Activated CD4-positive, alpha-beta T cell treated with anti-CD3 and anti-CD28 coated beads for 36 hours (primary cell): ENCODE results near the gene AKNA. TPM values are rescaled to one million over a fixed set of nuclear protein-coding genes. Genes with fewer than 3 reads are reported as not detected.

Source experiments
- ATAC-seq: fragments of 200-7000 bp; cut with Tn5 transposase; one replicate; pipeline ENCODE4 v1.10.0; 2021; ENCODE audit warnings: mild to moderate bottlenecking, moderate library complexity
- CTCF ChIA-PET: fragments of 350-600 bp; sonication (Branson Sonifier 250); formaldehyde crosslinking; loops from one replicate; lab custom pipeline; 2021; ENCODE audit warnings: antibody characterized with exemption; lab: Charles Lee
- POLR2A ChIA-PET: fragments of 350-600 bp; sonication (Branson Sonifier 250); formaldehyde crosslinking; loops from one replicate; lab custom pipeline; 2021; ENCODE audit warnings: antibody characterized with exemption, inconsistent platforms; lab: Charles Lee
- DNase-seq: peaks from one replicate; pipeline ENCODE4 v3.0.0-alpha.2; 2020
- H3K27ac Mint-ChIP-seq: one replicate; pipeline ENCODE4 v1.8.0; 2021; ENCODE audit warnings: mixed read lengths
- H3K27me3 Mint-ChIP-seq: one replicate; pipeline ENCODE4 v1.8.0; 2021; ENCODE audit warnings: mixed read lengths
- H3K36me3 Mint-ChIP-seq: one replicate; pipeline ENCODE4 v1.8.0; 2021; ENCODE audit warnings: low read depth, mixed read lengths
- H3K4me1 Mint-ChIP-seq: one replicate; pipeline ENCODE4 v1.8.0; 2021; ENCODE audit warnings: mixed read lengths
- H3K4me3 Mint-ChIP-seq: one replicate; pipeline ENCODE4 v1.8.0; 2021; ENCODE audit warnings: mild to moderate bottlenecking, moderate library complexity, mixed read lengths
- H3K9me3 Mint-ChIP-seq: one replicate; pipeline ENCODE4 v1.8.0; 2021; ENCODE audit warnings: low read depth, mixed read lengths
- intact Hi-C, 2 experiments: fragments of 100-400 bp; cut with DNase I in 1 of 2; cut with micrococcal nuclease in 1 of 2; formaldehyde crosslinking; loops; one replicate each; pipeline versions ENCODE4 v1.14.2 to v1.15.1; 2022 to 2024; cut with DNase I, micrococcal nuclease
- total RNA-seq, 2 experiments: library from RNA; stranded (reverse); gene quantifications; one replicate each; pipeline ENCODE4 v1.2.3, GENCODE V29; 2021

AKNA gene
- total RNA-seq, 2 experiments from 2014 or later, result 135 to 141 TPM

GRCh38 chr9:114291064-114291474 is 96.7 kb downstream of the AKNA start:
- peaks cover 14% of the 10 kb centered on the region for H3K9me3 Mint-ChIP-seq
- ChIA-PET CTCF (interaction anchor here (0.6 to 6.9 kb wide), 36 partner anchors 9 to 753 kb away, joined by 3 to 45 read pairs (median 3); partner anchors contain the start of genes AMBP and COL27A1), POLR2A (no interaction called here)
- H3K27me3 Mint-ChIP-seq, result peaks cover 2% of the 10 kb centered on the region
- no peak overlapping the region for H3K4me3 Mint-ChIP-seq
- no peaks in the 10 kb centered on the region for H3K4me1 Mint-ChIP-seq
- no peak overlapping the region for H3K27ac Mint-ChIP-seq
- ATAC-seq (peak; percentile 42), DNase-seq (peak; percentile 83)
- H3K36me3 Mint-ChIP-seq, result peaks cover 12% of the 10 kb centered on the region
- intact Hi-C loops, result loop anchor here in 1 of 2 experiments (1.0 kb wide), 3 partner anchors 136 to 209 kb away; partner anchors contain the start of gene COL27A1

GRCh38 chr9:114290561-114290986 is 97.2 kb downstream of the AKNA start:
- ATAC-seq (peak; percentile 19), DNase-seq (no peak)
- Mint-ChIP-seq H3K27ac (no peak overlapping the region), H3K27me3 (peaks cover 2% of the 10 kb centered on the region), H3K9me3 (peaks cover 10% of the 10 kb centered on the region), H3K4me3 (no peak overlapping the region), H3K36me3 (peaks cover 9% of the 10 kb centered on the region), H3K4me1 (no peaks in the 10 kb centered on the region)
- intact Hi-C loops, result no loop called here
- ChIA-PET POLR2A (no interaction called here), CTCF (interaction anchor here (0.5 to 6.9 kb wide), 30 partner anchors 8 to 640 kb away, joined by 3 to 45 read pairs (median 3); partner anchors contain the start of genes AMBP and COL27A1)

- ATAC-seq, result no peak
- POLR2A ChIA-PET, result no interaction called here
- no peak for DNase-seq
- peaks cover 4% of the 10 kb centered on the region for H3K36me3 Mint-ChIP-seq
- CTCF ChIA-PET, result interaction anchor here (0.5 to 6.9 kb wide), 11 partner anchors 9 to 363 kb away, joined by 3 to 45 read pairs (median 5); partner anchors contain the start of gene COL27A1
- peaks cover 4% of the 10 kb centered on the region for H3K9me3 Mint-ChIP-seq
- H3K27me3 Mint-ChIP-seq, result peaks cover 2% of the 10 kb centered on the region
- no peaks in the 10 kb centered on the region for H3K4me1 Mint-ChIP-seq
- intact Hi-C loops, result loop anchor here in 1 of 2 experiments (5.0 kb wide), 2 partner anchors 133 to 183 kb away; partner anchors contain the start of gene COL27A1
- no peak overlapping the region for H3K4me3 Mint-ChIP-seq
- no peak overlapping the region for H3K27ac Mint-ChIP-seq
These were observed 98.0 kb downstream of the AKNA start for GRCh38 chr9:114289571-114290481.

GRCh38 chr9:114289106-114289505 is 98.7 kb downstream of the AKNA start:
- POLR2A ChIA-PET, result no interaction called here

GRCh38 chr9:114288193-114289091 is 99.3 kb downstream of the AKNA start:
- DNase-seq (peak; percentile 3), ATAC-seq (no peak)
- Mint-ChIP-seq H3K27ac (no peak overlapping the region), H3K4me1 (no peaks in the 10 kb centered on the region), H3K4me3 (no peak overlapping the region), H3K9me3 (no peaks in the 10 kb centered on the region), H3K36me3 (no peaks in the 10 kb centered on the region), H3K27me3 (peaks cover 2% of the 10 kb centered on the region)
- intact Hi-C loops, result loop anchor here in 1 of 2 experiments (5.0 kb wide), 2 partner anchors 131 to 181 kb away; partner anchors contain the start of gene COL27A1
- POLR2A ChIA-PET, result no interaction called here
- CTCF ChIA-PET, result interaction anchor here (0.6 to 0.9 kb wide), 3 partner anchors 9 to 206 kb away, joined by 3 read pairs; no protein-coding TSS in a partner anchor

More at GRCh38 chr9:114289106-114289505, 98.7 kb downstream of the AKNA start:
- DNase-seq (no peak), ATAC-seq (no peak)
- H3K4me3 Mint-ChIP-seq, result no peak overlapping the region
- H3K36me3 Mint-ChIP-seq, result no peaks in the 10 kb centered on the region
- H3K4me1 Mint-ChIP-seq, result no peaks in the 10 kb centered on the region
- H3K27me3 Mint-ChIP-seq, result peaks cover 2% of the 10 kb centered on the region
- H3K9me3 Mint-ChIP-seq, result no peaks in the 10 kb centered on the region
- no peak overlapping the region for H3K27ac Mint-ChIP-seq
- CTCF ChIA-PET, result interaction anchor here (0.9 to 6.9 kb wide), 3 partner anchors 9 to 207 kb away, joined by 3 to 45 read pairs (median 4); no protein-coding TSS in a partner anchor
- intact Hi-C loops, result loop anchor here in 1 of 2 experiments (5.0 kb wide), 2 partner anchors 132 to 182 kb away; partner anchors contain the start of gene COL27A1

GRCh38 chr9:114287763-114288192 is 100.0 kb downstream of the AKNA start:
- no peaks in the 10 kb centered on the region for H3K9me3 Mint-ChIP-seq
- peaks cover 2% of the 10 kb centered on the region for H3K27me3 Mint-ChIP-seq
- H3K27ac Mint-ChIP-seq, result no peak overlapping the region
- DNase-seq (peak; percentile 2), ATAC-seq (no peak)
- H3K4me1 Mint-ChIP-seq, result no peaks in the 10 kb centered on the region
- no peak overlapping the region for H3K4me3 Mint-ChIP-seq
- intact Hi-C loops, result loop anchor here in 1 of 2 experiments (5.0 kb wide), 2 partner anchors 130 to 180 kb away; partner anchors contain the start of gene COL27A1
- ChIA-PET CTCF (interaction anchor here (0.6 kb wide), 1 partner anchor 13 kb away, joined by 3 read pairs; no protein-coding TSS in a partner anchor), POLR2A (no interaction called here)
- H3K36me3 Mint-ChIP-seq, result no peaks in the 10 kb centered on the region

- ChIA-PET POLR2A (no interaction called here), CTCF (interaction anchor here (1.0 kb wide), 1 partner anchor 193 kb away, joined by 3 read pairs; no protein-coding TSS in a partner anchor)
- no peaks in the 10 kb centered on the region for H3K36me3 Mint-ChIP-seq
- no peaks in the 10 kb centered on the region for H3K4me1 Mint-ChIP-seq
- ATAC-seq (no peak), DNase-seq (no peak)
- no peak overlapping the region for H3K4me3 Mint-ChIP-seq
- no peak overlapping the region for H3K27ac Mint-ChIP-seq
- H3K27me3 Mint-ChIP-seq, result peaks cover 2% of the 10 kb centered on the region
- no peaks in the 10 kb centered on the region for H3K9me3 Mint-ChIP-seq
- intact Hi-C loops, result loop anchor here in 1 of 2 experiments (5.0 kb wide), 2 partner anchors 130 to 180 kb away; partner anchors contain the start of gene COL27A1
These were observed 100.6 kb downstream of the AKNA start for GRCh38 chr9:114287001-114287762.

- no peak overlapping the region for H3K27ac Mint-ChIP-seq
- intact Hi-C loops, result loop anchor here in 1 of 2 experiments (5.0 kb wide), 2 partner anchors 129 to 179 kb away; partner anchors contain the start of gene COL27A1
These were observed 101.6 kb downstream of the AKNA start for GRCh38 chr9:114286146-114286679.

GRCh38 chr9:114285166-114285867 is 102.5 kb downstream of the AKNA start:
- Mint-ChIP-seq H3K4me3 (no peak overlapping the region), H3K27ac (no peak overlapping the region), H3K4me1 (no peaks in the 10 kb centered on the region), H3K27me3 (no peaks in the 10 kb centered on the region), H3K9me3 (no peaks in the 10 kb centered on the region), H3K36me3 (no peaks in the 10 kb centered on the region)
- POLR2A ChIA-PET, result no interaction called here
- CTCF ChIA-PET, result no interaction called here
- DNase-seq (no peak), ATAC-seq (no peak)
- intact Hi-C loops, result loop anchor here in 1 of 2 experiments (5.0 kb wide), 2 partner anchors 128 to 178 kb away; partner anchors contain the start of gene COL27A1

More at GRCh38 chr9:114286146-114286679, 101.6 kb downstream of the AKNA start:
- ATAC-seq (no peak), DNase-seq (no peak)
- Mint-ChIP-seq H3K4me1 (no peaks in the 10 kb centered on the region), H3K9me3 (no peaks in the 10 kb centered on the region), H3K36me3 (no peaks in the 10 kb centered on the region), H3K4me3 (no peak overlapping the region), H3K27me3 (peaks cover 2% of the 10 kb centered on the region)
- CTCF ChIA-PET, result interaction anchor here (1.0 kb wide), 1 partner anchor 192 kb away, joined by 3 read pairs; no protein-coding TSS in a partner anchor
- POLR2A ChIA-PET, result no interaction called here
